Stomach smooth muscle (tissue), 2 donors: ENCODE results near the gene CST8.

Experiments
- H3K27ac ChIP-seq: one replicate; pipeline ENCODE4 v1.7.0; 2013; ENCODE audit warnings: mild to moderate bottlenecking, low read length, inconsistent platforms
- H3K27me3 ChIP-seq, 2 donors: one replicate each; pipeline ENCODE4 v1.7.0; 2013; ENCODE audit warnings: low read length in 2 of 2; ENCODE audit not compliant: insufficient read depth in 2 of 2, control insufficient read depth in 1 of 2
- H3K36me3 ChIP-seq, 2 donors: one replicate each; pipeline ENCODE4 v1.7.0; 2013; ENCODE audit warnings: low read length in 2 of 2; ENCODE audit not compliant: control insufficient read depth in 2 of 2, insufficient read depth in 2 of 2
- H3K4me1 ChIP-seq: one replicate; pipeline ENCODE4 v1.7.0; 2013; ENCODE audit warnings: low read length; ENCODE audit not compliant: control insufficient read depth, insufficient read depth
- H3K4me3 ChIP-seq, 2 donors: one replicate each; pipeline ENCODE4 v1.7.0; 2013; ENCODE audit warnings: low read length in 2 of 2
- H3K9ac ChIP-seq, 2 donors: one replicate each; pipeline ENCODE4 v1.7.0; 2013; ENCODE audit warnings: low read length in 2 of 2, mild to moderate bottlenecking in 1 of 2
- H3K9me3 ChIP-seq, 2 donors: one replicate each; pipeline ENCODE4 v1.7.0; 2013; ENCODE audit warnings: low read length in 2 of 2; ENCODE audit not compliant: control insufficient read depth in 2 of 2
- donor health status: healthy.
- donor health status: Pancreatic carcinoma.

Gene CST8

DNA sequence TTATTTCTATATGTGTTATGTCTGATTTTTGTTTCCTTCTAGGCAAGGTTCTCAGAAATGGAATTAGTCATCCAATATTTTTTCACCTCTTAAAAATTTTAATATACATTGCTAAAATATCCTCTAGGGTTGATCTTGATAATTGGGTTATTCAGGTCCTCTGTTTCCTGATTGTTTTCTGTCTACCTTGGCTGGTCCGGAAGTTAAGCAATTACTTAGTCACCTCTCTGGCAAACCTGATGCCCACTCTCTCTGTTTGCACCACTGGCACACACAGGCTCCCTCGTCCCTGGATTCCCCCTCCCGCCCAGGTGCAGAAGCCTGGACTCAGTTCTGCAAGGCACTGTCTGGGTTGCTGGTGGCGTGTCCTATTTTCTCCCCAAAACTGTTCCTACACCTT is 49.7 kb downstream of the CST8 start:
- no peaks in the 10 kb centered on the region for H3K4me1 ChIP-seq
- H3K4me3 ChIP-seq, result no peak overlapping the region
- no peak overlapping the region for H3K27ac ChIP-seq
- no peaks in the 10 kb centered on the region for H3K36me3 ChIP-seq
- H3K9me3 ChIP-seq, result no peaks in the 10 kb centered on the region
- H3K27me3 ChIP-seq, result peaks cover 0 to 2% of the 10 kb centered on the region in 2 donors
- H3K9ac ChIP-seq, result no peak overlapping the region

DNA sequence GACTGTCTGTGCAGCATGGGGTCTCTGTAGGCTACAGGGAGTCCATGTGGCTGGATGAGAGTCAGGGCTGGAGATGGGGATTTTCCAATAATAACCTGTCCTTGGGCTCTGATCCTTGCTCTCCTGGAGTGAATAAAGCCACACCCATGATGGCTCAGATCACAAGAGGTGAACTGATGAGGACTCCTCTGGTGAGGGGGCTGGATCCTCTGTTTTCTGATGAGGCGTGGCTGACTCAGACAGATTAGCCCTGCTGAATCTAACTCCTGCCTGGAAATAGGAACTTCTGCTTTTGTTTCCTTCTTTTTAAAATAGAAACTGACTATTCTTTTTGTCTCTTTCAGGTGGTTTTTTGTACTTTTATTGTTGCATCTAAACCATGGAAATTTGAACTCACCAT is 50.4 kb downstream of the CST8 start:
- Histone ChIP-seq H3K27ac (no peak overlapping the region), H3K27me3 (peaks cover 0 to 2% of the 10 kb centered on the region in 2 donors), H3K4me1 (no peaks in the 10 kb centered on the region), H3K9ac (no peak overlapping the region), H3K9me3 (no peaks in the 10 kb centered on the region), H3K36me3 (no peaks in the 10 kb centered on the region), H3K4me3 (no peak overlapping the region)

DNA sequence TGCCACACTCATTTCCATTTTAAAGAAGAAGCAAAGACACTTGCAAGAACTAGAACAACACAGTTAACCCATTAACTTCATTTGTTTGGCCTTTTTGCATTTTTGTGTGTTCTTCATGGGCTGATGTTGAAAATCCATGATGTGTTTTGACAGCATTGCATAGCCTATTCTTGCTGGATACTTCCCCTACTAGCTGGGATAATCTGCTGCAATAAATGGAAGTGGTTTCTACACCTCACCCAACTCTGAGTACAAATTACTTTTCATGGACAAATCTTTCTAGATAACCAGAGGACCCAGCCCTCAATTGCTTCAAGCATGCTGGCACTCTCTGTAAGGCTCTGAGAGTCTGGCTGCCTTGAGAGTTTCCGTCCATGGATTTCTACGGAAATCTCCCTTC is 50.9 kb downstream of the CST8 start:
- H3K9me3 ChIP-seq, result no peaks in the 10 kb centered on the region
- no peaks in the 10 kb centered on the region for H3K36me3 ChIP-seq
- H3K9ac ChIP-seq, result no peak overlapping the region
- no peak overlapping the region for H3K27ac ChIP-seq
- no peaks in the 10 kb centered on the region for H3K4me1 ChIP-seq
- no peak overlapping the region for H3K4me3 ChIP-seq
- peaks cover 0 to 2% of the 10 kb centered on the region in 2 donors for H3K27me3 ChIP-seq

DNA sequence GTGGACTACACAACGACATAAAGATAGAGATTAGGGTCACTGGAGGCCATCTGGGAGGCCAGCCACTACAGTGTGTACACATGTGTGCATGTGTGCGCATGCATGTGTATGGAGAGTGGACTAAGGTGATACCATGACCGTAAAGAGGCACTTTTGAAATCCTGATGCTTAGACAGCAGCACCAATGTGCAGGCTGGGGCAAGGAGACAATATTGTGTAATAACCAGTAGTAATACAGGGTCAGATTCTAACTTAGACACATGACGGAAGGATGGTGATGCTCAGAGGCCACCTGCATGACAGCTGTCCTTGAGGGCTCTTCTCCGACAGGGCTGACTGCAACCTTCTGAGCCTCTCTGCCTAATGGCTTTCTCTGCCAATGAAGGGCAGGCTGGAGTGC is 51.9 kb downstream of the CST8 start:
- Histone ChIP-seq H3K4me1 (no peaks in the 10 kb centered on the region), H3K36me3 (no peaks in the 10 kb centered on the region), H3K9ac (no peak overlapping the region), H3K27ac (no peak overlapping the region), H3K4me3 (no peak overlapping the region), H3K27me3 (peaks cover 0 to 2% of the 10 kb centered on the region in 2 donors), H3K9me3 (no peaks in the 10 kb centered on the region)

DNA sequence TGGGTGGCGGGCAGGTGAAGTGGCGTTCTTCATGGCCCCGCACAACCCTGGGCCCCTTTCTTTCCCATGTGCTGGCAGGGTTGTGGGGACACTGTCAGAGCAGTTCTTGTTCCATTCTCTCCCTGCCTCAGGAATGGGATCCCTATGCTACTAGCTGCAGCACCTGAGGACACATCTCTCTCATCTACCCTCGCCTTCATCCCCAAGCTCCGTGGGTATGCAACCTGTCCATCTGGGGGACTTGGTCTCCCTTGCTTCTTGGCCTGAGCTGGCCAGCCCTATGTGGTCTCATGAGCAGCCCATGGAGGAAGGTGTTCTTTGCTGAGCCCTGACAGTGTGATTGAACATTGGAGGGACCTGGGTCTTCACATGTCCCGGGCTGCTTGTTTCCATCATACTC is 53.2 kb downstream of the CST8 start:
- H3K9ac ChIP-seq, result no peak overlapping the region
- H3K4me1 ChIP-seq, result no peaks in the 10 kb centered on the region
- H3K4me3 ChIP-seq, result no peak overlapping the region
- no peaks in the 10 kb centered on the region for H3K9me3 ChIP-seq
- H3K27me3 ChIP-seq, result peaks cover 0 to 4% of the 10 kb centered on the region in 2 donors
- H3K27ac ChIP-seq, result no peak overlapping the region
- no peaks in the 10 kb centered on the region for H3K36me3 ChIP-seq
